KMS-11 (cell line): Measurements from ENCODE around the gene FAM227A.
A peak's percentile ranks its signal among the peaks of the same experiment; 100 is the strongest.

Source experiments
- H2AFZ ChIP-seq: fragments of 200-600 bp; sonication (generic); 2 replicates; pipeline ENCODE4 v1.6.1; 2016; ENCODE audit warnings: antibody characterized with exemption, mixed run types, low read depth
- H3K27ac ChIP-seq: fragments of 200-600 bp; sonication (generic); 2 replicates; pipeline ENCODE4 v1.6.1; 2016; ENCODE audit warnings: mild to moderate bottlenecking, mixed run types
- H3K27me3 ChIP-seq: fragments of 200-600 bp; sonication (generic); 2 replicates; pipeline ENCODE4 v1.6.1; 2017; ENCODE audit warnings: mild to moderate bottlenecking, low read depth, mixed run types, moderate library complexity; ENCODE audit not compliant: insufficient read depth
- H3K36me3 ChIP-seq: fragments of 200-600 bp; sonication (generic); 2 replicates; pipeline ENCODE4 v1.6.1; 2017; ENCODE audit warnings: mild to moderate bottlenecking, mixed run types; ENCODE audit not compliant: insufficient read depth
- H3K4me1 ChIP-seq: fragments of 200-600 bp; sonication (generic); 2 replicates; pipeline ENCODE4 v1.6.1; 2016; ENCODE audit warnings: mild to moderate bottlenecking, low read depth, mixed run types; ENCODE audit not compliant: poor library complexity, severe bottlenecking
- H3K4me2 ChIP-seq: fragments of 200-600 bp; sonication (generic); 2 replicates; pipeline ENCODE4 v1.7.0; 2016; ENCODE audit warnings: mild to moderate bottlenecking, mixed run types
- H3K4me3 ChIP-seq: fragments of 200-600 bp; sonication (generic); IDR thresholded peaks from 2 replicates; pipeline ENCODE4 v1.6.1; 2017; ENCODE audit warnings: low read depth, low read length, mixed read lengths; ENCODE audit not compliant: insufficient read depth
- H3K79me2 ChIP-seq: fragments of 200-600 bp; sonication (generic); 2 replicates; pipeline ENCODE4 v1.6.1; 2016; ENCODE audit warnings: low read depth, mixed run types; ENCODE audit not compliant: insufficient read depth
- H3K9ac ChIP-seq: fragments of 200-600 bp; sonication (generic); 2 replicates; pipeline ENCODE4 v1.6.1; 2016; ENCODE audit warnings: mild to moderate bottlenecking, mixed run types
- H4K20me1 ChIP-seq: fragments of 200-600 bp; sonication (generic); 2 replicates; pipeline ENCODE4 v1.6.1; 2016; ENCODE audit warnings: mild to moderate bottlenecking, mixed run types; ENCODE audit not compliant: insufficient read depth
- TF ChIP-seq, protein P1 (sequence below): fragments of 200-600 bp; sonication (generic); conservative IDR thresholded peaks from 2 replicates; pipeline ENCODE4 v1.6.1; 2017; ENCODE audit warnings: low read depth, mild to moderate bottlenecking, antibody characterized with exemption, low read length, moderate library complexity, mixed read lengths

The FAM227A gene

DNA sequence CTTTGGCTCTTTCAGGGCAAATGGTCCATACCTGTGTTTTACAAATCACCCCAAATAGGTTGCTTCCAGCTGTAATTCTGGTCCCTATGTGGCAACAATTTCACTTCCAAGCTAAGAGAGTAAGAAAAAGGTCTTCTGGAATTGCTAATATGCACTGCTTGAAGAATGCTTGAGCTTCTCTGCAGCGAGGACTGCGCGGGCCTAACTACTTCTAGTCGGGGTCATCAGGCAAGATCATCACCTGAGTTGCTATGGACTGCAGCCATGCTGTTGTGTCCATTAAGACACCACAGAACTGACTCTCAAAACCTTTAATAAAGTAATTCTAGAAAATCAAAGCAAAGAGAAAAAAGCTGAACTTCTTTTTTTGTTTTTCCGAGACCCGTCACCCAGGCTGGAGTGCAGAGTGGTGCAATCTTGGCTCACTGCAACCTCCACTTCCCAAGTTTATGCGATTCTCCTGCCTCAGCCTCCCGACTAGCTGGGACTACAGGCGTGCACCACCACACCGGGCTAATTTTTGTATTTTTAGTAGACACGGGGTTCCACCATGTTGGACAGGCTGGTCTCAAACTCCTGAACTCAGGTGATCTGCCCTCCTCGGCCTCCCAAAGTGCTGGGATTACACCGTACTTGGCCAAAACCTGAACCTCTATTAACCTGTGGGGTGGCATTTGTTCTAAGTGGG is 42.4 kb upstream of the FAM227A start:
- Histone ChIP-seq H4K20me1 (no peaks in the 10 kb centered on the region), H3K4me1 (peaks cover 34% of the 10 kb centered on the region), H3K27ac (no peak overlapping the region), H3K9ac (no peak overlapping the region), H3K4me2 (peak overlapping the region; percentile 68; the same call in 1 of the 2 replicates), H3K79me2 (peaks cover 36% of the 10 kb centered on the region), H3K4me3 (no peak overlapping the region), H3K36me3 (no peaks in the 10 kb centered on the region), H3K27me3 (no peaks in the 10 kb centered on the region), H2AFZ (no peak overlapping the region)
- TF ChIP-seq, protein P1, sequence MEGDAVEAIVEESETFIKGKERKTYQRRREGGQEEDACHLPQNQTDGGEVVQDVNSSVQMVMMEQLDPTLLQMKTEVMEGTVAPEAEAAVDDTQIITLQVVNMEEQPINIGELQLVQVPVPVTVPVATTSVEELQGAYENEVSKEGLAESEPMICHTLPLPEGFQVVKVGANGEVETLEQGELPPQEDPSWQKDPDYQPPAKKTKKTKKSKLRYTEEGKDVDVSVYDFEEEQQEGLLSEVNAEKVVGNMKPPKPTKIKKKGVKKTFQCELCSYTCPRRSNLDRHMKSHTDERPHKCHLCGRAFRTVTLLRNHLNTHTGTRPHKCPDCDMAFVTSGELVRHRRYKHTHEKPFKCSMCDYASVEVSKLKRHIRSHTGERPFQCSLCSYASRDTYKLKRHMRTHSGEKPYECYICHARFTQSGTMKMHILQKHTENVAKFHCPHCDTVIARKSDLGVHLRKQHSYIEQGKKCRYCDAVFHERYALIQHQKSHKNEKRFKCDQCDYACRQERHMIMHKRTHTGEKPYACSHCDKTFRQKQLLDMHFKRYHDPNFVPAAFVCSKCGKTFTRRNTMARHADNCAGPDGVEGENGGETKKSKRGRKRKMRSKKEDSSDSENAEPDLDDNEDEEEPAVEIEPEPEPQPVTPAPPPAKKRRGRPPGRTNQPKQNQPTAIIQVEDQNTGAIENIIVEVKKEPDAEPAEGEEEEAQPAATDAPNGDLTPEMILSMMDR: no peak

DNA sequence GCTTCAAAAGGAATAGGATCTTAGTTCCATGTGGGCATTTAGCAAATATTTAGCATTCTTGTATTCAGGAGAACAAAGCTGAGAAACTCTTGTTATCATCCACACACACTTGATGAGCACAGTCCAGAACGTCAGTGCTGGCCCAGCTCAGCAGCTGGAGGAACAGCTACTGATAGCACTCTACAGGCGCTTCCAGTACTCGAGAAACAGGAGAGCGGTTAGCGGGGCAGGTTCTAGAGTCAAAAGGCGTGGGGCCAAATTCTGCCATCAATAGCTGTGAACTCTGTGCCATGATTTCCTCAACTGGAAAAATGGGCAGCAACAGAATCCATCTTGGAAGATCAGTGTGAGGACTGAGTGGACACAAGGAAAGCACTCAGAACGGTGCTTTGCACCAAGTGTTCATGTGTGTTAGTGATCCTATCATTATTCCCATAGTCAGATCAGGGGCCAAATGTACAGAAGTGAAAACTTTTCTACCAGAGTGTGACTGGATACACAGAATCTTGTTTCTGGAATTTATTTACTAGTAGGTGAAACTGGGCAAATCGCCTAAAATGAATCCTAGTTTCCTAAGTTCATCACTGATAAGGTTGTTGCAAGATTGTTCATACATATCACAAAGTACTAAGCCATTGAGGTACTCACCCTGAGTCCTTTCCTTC is 41.4 kb upstream of the FAM227A start:
- Histone ChIP-seq H3K36me3 (no peaks in the 10 kb centered on the region), H3K4me3 (no peak overlapping the region), H3K4me1 (peaks cover 34% of the 10 kb centered on the region), H3K4me2 (no peak overlapping the region; the same call in 1 of the 2 replicates), H3K27ac (no peak overlapping the region), H3K79me2 (peaks cover 36% of the 10 kb centered on the region), H2AFZ (no peak overlapping the region), H4K20me1 (no peaks in the 10 kb centered on the region), H3K9ac (no peak overlapping the region), H3K27me3 (no peaks in the 10 kb centered on the region)
- TF ChIP-seq, protein P1: no peak

DNA sequence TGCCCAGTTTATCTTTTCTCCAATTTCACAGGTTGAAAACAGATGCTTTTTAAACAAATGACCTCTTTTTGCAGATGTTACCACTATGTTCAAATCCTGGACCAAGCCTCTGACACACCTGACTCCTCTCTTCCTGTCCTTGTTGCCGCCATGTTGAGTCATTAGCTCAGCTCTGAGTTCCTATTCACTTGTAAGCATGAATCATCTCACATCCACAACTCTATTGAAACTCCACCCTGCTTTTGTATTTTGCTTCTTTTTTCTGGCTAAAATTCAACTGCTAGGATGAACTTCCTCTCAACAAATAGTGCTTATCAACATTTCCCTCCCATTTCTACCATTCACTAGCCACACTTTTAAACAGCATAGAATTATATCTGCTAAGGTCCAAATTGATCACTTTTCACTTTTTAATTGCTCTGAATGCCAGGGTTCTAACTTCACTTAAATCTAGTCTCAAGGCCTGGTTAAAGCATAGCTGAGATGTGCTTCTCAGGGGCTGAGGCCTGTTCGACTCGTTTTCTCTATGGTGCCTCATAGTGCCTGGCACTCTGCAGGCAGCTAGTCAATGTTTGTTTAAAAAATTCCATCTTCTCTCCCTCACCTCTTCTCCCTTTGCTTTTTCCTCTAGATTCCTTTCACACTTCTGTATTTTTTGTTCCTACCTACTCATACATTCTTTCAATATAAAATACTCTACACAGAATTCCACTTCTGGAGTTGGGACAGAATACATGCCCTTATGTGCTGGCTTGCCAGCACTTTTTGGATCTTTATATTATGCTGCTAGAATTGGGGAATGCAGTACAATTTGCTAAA is 40.6 kb upstream of the FAM227A start:
- no peak overlapping the region for H2AFZ ChIP-seq
- H3K36me3 ChIP-seq: no peaks in the 10 kb centered on the region
- no peak overlapping the region for H3K4me3 ChIP-seq
- no peak overlapping the region for H3K9ac ChIP-seq
- no peaks in the 10 kb centered on the region for H3K27me3 ChIP-seq
- no peaks in the 10 kb centered on the region for H4K20me1 ChIP-seq
- no peak overlapping the region for H3K27ac ChIP-seq
- no peak overlapping the region; the same call in 1 of the 2 replicates for H3K4me2 ChIP-seq
- H3K79me2 ChIP-seq: peaks cover 36% of the 10 kb centered on the region
- peaks cover 32% of the 10 kb centered on the region for H3K4me1 ChIP-seq
- TF ChIP-seq, protein P1: no peak

DNA sequence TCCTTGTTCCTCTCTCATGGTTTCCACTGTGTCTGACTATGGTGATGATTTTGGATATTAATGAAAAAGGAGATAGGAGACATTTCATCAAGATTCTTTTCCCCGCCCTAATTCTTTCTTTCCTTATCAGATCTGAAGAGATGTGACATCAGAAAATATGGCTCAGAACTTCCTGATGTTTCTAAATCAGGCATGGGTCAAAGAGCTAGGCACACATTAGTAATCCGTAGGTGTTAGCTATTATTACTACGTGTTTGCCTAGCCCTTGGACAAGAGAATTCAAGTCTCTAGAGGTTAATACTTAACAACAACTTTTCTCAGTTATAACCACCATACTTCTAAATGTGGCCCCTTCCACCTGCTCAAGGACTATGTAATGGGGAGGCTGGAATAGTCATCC is 38.7 kb upstream of the FAM227A start:
- Histone ChIP-seq H3K9ac (no peak overlapping the region), H4K20me1 (no peaks in the 10 kb centered on the region), H3K79me2 (peaks cover 35% of the 10 kb centered on the region), H3K4me3 (no peak overlapping the region), H3K27me3 (no peaks in the 10 kb centered on the region), H3K4me1 (peaks cover 28% of the 10 kb centered on the region), H3K27ac (no peak overlapping the region), H3K36me3 (no peaks in the 10 kb centered on the region), H3K4me2 (no peak overlapping the region), H2AFZ (no peak overlapping the region)
- TF ChIP-seq, protein P1: no peak
